Stimulated activated naive CD4-positive, alpha-beta T cell (primary cell): ENCODE data around the gene HUS1.
A peak's percentile ranks its signal among the peaks of the same experiment; 100 is the strongest.
"Not testable (repeated sequence)": the region's sequence is repeated elsewhere in the genome, so short reads cannot be mapped to it uniquely, and the experiment has no call there.

Experiments used
- DNase-seq, 6 experiments: peaks; one replicate each; lab custom pipeline; 2025; lab: John Stamatoyannopoulos, UW

Gene HUS1

DNA sequence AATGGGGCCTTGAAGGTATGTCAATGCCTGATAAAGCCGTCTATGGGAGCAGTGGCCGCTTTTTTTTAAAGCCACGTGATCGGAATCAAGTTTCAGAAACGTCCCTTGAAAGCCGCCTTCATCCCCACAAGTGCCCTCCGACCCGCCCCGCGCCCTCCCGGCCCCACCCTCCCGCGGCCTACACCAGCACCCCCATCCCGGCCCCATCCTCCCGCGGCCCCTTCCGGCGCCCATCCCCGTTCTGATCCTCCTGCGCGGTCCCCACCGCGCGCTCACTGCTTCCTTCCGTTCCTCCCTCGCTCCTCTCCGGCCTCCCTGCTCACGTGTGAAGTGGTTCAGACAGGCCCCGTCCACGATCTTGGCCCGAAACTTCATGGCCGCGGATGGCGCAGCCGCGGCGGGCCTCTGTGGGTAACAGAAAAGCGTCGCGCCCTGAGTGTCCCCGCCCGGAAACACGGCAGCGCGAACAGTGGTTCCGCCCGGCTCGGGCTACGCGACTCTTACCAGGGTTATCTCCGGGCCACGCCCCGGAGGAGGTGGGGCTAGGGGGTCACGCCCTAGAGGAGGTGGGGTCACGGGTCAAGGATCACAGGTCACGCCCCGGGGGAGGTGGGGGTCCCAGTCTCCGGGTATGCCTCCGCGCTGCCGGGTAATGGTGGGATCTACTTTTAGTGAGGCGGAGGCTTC is at the start of gene HUS1:
Gene HUS1, minus strand, starts transcription at position 471 of the 687 bp plus-strand sequence. Its CDS starts 96 bp downstream, at position 375.
- DNase-seq = peak; percentile 84 to 90 (median 90)

DNA sequence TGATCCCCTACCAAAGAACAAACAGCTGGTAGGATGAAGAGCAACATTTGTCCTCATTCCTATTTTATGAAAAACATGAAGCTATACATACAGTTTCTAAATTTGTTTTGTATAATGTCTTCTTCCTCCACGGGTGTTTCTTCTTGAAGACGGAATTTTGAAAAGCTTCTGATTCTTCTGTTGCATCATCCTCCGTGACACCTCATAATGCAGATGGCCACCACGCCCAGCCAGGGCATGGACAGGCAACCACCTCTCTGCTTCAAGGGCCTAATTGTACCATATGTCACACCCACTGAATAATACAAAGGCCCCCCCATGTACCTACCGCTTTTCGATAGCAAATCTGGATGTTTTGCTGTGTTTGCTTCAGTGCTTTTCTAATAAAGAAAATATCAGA is 49.5 kb upstream of the HUS1 start, which contains the start of gene SUN3:
Gene SUN3, minus strand, starts transcription at position 170 of the 400 bp plus-strand sequence. Its CDS starts 169 bp downstream, at position 1.
- DNase-seq = no peak

DNA sequence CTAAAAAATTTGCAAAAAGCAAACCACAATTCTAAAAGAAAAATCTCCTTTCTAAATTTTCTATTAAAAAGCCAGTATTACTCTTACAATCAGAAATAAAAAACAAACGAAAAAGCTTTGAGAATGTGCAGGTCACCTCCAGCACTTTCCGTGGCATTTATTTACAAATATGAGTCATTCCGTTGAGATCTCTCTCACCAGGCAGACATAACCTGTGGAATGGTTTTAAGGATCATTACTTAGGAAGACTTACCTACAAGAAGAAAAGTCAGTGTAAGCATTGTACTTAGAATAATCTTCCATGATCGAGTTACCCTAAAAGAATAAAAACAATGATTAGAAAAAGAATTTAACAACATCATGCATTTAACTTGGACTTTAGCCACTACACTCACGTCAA is 46.2 kb upstream of the HUS1 start:
- no peak for DNase-seq

DNA sequence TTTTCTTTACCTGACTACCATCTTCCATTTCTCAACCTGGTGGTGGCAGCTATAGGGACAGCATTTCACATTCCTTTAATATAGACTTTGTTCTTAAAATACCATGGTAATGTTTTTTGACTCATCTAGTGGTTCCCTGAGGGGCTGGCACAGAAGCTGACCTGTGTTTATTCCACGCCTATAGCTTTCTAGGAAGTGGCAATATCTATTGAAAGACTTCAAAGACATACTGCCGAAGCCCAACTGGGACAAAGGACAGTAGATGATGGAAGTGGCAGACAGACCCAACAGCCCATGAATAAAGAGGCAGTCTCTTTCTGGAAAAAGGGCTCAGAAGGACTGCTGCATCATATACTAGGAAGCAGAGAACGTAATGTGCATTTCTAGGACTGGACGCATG is 38.3 kb upstream of the HUS1 start:
- DNase-seq = no peak

DNA sequence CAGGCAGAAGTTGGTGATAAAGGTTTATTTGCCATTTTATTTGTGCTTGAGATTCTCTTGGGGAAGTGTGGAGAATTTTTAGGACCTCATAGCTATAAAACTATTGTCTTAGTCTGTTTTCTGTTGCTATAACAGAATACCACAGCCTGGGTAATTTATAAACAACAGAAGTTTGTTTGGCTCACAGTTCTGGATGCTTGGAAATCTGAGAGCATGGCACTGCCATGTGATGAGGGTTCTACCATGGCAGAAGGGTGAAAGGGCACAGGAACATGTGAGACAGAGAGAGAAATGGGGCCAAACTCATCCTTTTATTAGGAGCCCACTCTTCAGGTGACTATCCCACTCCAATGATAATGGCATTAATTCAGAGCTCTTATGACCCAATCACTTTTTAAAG is 37.2 kb upstream of the HUS1 start:
- no peak for DNase-seq

DNA sequence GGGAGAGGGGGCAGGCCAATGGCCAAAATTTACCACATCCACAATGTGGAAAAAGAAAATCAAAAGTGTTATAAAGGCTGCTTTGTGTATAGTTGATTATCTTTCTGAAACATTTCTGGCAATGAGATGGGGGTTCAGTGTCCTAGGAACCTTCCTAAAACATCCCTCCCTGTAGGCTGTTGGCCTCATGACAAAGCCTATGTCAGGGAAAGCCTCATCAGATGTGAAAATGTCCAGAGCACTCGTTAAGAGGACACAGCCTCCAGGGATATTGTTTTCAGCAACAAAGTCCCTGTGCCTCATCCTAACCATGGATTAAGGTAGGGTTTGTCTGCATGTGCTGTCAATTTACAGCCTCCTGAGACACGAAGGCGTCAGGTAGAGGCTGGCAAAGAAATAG is 32.5 kb upstream of the HUS1 start:
- DNase-seq = no peak

DNA sequence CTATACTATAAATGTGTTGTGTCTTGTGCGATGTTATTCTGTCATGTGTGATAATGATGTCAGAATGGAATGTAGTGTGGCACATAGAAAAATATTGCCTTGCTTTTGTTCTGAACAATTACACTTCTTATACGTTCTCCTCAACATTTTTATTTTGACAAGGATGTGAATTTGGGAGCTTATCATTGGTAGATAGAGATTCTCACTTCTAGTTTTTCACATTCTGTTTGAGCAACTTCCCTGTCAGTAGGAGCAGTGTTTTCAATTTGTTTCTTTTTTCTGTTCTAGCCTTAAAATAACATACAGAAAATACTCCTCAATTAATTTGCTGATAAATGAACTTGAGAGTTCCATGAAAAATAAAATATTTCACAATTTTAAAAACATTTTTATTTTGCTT is 31.9 kb upstream of the HUS1 start:
- DNase-seq = no peak

DNA sequence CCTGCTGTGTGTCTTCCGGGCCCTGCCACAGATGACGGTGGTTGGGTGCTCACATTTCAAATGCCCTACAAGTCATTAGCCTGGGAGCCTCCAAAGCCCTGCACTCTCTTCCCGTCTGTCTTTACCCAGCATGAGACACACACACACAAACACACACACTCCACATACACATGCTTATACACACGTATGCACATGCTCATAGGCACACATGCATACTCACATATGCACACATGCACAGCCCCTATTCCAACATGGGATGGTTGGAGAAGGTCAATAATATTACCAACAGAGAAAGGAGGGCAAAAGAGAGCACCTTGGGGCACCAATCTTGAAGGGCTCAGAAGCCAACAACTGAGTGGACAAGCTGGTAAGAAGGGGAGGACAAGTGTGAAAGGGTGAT is 30.5 kb upstream of the HUS1 start:
- DNase-seq = no peak

DNA sequence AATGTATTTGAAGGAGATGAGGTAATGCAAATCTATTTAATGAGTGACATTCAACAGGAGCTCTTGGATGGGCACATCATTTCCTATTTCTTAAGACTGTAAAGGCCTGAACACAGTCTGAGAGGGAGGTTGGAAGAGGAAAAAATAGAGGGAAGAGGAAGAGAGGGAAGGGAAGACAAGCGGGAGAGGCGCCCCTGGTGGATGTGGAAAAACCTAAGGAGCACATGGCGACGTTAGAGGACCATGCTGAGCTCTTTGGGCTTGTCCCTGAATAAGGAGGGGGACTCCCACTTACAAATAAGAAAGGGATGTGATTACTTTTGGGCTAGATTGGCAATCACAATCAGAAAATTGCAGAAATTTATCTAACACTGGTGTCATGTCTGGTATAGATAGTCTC is 29.8 kb upstream of the HUS1 start:
- DNase-seq = no peak

DNA sequence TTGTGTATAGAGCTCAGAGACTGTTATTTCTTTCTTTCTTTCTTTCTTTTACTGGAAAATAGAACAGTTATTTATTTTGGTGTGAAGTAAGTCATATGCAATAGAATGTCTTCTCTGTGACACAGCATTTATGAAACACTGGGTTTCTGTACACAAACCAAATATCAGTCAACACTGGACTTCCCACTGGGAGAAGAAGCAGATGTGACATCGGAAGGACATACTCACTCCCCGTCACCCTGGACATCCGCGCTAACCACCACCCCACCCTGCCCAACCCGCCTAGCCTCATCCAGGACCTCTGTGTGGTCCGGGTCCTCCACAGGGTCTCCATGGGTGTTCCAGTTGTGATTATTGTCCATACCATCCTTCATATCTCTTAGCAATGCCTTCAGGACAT is 27.5 kb upstream of the HUS1 start:
- no peak for DNase-seq

DNA sequence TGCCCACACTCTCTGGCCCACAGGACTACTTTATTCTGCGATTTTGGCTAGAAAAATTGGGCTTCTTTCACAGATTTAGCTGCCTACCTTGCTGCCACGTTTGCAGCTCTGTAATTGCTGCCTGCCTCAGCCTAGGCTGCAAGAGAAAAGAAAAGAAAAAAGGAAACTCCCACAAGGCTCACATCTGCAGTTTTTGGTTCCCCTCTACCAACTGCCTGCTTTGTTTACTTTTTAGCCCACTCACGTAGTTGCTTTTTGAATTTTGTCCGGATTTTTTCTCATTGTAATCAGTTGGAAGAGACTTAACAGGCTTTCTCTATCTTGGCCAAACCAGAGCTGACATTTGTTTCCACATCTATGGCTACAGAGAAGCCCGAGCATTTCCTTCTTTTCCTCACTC is 25.2 kb upstream of the HUS1 start:
- no peak for DNase-seq

DNA sequence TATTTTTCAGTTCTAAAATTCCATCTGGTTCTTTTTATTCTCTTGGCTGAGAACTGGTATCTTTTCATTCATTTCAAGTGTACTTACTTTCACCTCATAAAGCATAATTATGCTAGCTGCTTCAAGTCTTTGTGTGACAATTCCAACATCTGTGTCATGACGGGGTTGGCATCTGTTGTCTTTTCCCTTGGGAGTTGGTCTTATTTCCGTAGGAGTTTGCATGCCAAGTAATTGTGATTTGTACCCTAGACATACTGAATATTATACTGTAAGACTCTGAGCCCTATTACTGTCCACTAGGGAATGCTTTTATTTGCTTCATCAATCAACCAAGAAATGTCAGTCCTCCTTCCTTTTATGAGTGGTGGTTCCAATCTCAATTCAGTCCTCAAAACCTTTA is 24.6 kb upstream of the HUS1 start:
- DNase-seq = no peak

DNA sequence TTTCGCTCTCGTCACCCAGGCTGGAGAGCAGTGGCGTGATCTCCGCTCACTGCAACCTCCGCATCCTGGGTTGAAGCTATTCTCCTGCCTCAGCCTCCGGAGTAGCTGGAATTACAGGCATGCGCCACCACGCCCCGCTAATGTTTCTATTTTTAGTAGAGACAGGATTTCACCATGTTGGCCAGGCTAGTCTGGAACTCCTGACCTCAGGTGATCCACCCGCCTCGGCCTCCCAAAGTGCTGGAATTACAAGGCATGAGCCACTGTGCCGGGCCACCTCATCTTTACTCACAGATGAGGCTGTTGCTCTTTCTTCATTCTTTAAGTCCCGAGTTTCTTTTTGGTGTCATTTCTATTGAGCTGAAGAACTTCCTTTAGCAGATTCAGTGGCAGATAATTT is 20.7 kb upstream of the HUS1 start:
- not testable (repeated sequence) for DNase-seq

DNA sequence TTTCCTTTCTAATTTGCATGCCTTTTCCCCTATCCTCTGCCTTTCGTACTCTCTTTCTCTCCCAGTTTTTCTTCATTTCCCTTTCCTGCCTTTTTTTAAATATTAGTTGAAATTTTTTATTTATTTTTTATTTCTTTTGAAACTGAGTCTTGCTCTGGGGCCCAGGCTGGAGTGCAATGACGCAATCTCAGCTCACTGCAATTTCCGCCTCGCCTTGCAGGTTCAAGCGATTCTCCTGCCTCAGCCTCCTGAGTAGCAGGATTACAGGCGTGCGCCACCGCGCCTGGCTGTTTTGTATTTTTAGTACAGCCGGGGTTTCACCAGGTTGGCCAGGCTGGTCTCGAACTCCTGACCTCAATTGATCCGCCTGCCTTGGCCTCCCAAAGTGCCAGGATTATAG is 20.0 kb upstream of the HUS1 start:
- no peak for DNase-seq

DNA sequence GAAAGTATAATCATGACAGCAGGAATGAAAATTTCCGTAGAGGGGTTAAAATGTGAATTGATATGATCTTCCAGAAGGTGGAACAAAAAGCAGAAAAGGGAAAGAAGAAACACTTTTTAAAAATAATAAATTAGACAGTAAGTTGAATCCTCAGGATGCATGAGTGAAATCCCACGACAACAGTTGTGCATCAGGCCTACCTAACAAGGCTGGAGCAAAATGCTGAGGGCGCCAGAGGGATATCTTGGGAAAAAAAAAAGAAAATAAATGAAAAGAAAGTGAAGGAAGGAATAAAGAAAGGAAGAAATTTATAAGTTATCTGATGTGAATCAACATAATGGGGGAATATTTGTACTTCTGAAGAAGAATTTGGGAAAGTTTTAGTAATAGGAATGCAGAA is 13.0 kb upstream of the HUS1 start:
- no peak for DNase-seq

DNA sequence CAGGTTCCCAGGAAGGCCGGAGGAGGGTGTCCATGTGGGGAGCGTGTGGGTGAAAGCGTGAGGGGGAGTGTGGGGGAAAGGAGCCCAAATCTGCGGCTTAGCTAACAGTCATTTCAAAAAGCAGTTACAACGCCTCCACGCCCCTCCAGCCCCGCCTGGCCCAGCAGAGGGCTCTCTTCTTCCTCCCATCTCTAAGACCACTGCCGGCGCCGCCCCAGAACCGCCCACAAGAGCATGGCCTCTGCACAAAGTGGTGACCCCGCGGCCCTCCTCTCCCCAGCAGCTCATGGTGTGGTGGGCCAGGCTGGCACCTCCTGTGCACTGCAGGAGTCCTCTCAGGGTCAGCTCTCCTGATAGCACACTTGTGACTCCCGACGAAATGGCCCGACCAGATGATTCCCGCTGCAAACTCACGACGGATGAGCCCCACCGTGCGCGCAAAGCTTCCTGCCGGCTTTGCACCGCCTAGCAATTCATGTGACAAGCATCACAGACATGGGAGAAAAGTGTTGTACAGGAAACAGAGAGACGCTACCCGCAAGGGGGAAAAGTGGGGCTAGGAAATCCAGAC is 12.4 kb upstream of the HUS1 start:
- peak; percentile 64 to 94 (median 79) for DNase-seq

DNA sequence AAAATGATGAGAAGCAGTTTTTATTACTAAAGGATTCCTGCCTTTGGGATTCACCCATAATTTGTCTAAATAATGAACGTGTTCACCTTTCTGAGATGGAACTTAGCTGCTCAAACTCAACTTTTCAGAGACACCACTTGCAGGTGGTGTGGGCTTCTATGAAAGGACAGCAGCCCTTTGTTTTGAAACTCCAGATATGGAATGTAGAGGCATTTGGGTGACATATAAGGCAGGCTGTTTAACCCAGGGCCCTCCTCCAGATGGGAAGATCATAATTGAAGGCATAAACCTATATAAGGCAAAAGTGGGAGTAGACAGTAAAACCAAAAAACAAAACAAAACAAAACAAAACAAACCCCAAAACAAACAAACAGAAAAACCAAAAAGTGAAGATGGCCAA is 11.9 kb upstream of the HUS1 start:
- no peak for DNase-seq

DNA sequence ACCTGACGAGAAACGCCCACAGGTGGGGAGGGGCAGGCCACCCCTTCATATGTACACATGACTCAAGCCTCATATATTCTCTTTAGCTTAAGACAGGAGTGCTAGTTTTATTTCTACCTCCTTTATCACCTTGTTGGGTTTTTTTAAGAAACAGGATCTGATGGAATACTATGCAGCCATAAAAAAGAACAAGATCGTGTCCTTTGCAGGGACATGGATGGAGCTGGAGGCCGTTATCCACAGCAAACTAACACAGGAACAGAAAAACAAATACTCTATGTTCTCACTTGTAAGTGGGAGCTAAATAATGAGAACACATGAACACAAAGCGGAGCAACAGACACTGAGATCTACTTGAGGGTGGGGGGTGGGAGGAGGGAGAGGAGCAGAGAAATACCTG is 11.2 kb upstream of the HUS1 start:
- no peak for DNase-seq

DNA sequence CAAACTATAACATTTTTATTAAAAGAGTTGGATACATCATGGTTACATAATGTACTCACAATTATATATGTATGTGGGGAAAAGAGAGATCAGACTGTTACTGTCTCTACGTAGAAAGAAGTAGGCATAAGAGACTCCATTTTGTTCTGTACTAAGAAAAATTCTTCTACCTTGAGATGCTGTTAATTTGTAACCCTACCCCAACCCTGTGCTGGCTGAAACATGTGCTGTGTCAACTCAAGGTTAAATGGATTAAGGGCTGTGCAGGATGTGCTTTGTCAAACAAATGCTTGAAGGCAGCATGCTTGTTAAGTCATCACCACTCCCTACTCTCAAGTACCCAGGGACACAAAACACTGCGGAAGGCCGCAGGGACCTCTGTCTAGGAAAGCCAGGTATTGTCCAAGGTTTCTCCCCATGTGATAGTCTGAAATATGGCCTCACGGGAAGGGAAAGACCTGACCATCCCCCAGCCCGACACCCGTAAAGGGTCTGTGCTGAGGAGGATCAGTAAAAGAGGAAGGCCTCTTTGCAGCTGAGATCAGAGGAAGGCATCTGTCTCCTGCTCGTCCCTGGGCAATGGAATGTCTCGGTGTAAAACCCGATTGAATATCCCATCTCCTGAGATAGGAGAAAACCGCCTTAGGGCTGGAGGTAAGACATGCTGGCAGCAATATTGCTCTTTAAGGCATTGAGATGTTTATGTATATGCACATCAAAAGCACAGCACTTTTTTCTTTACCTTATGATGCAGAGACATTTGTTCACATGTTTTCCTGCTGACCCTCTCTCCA is 10.4 kb upstream of the HUS1 start:
- not testable (repeated sequence) for DNase-seq

DNA sequence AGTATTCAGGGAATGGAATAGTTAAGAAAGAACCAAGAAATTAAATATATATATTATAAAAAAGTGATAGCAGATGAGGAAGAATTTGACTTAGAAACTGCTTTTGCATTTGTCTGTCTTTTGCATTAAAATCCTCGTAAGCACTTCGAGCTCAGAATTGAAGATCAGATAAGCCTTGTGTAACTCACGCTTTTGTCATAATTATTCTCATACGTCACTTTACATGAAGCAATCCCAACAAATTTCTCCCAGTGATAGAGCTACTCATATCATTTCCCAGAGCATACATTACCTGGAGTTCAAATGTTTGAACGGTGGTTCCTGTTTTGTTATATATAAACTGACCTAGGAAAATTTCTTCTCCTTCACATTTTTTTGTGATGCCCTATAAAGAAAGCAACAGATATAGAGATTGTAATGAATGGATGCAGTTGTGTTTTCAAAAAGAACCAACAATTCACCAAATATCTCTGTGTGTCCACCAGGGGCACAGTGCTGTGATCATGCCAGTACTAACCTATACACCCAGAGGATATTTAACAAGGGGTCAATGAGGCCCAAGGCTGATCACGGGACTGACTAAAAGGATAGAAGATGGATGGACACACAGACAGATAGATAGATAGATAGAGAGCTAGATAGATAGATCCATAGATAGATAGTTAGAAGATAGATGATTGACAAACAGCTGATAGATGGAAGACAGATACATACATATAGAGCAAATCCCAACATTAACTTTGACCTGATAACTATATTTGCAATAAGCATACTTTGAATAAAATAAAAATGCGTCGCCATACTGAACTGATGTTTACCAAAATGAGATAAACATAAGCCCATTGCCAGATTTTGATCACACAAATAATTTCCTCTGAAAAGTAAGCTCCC is 9.3 kb upstream of the HUS1 start:
- no peak for DNase-seq

DNA sequence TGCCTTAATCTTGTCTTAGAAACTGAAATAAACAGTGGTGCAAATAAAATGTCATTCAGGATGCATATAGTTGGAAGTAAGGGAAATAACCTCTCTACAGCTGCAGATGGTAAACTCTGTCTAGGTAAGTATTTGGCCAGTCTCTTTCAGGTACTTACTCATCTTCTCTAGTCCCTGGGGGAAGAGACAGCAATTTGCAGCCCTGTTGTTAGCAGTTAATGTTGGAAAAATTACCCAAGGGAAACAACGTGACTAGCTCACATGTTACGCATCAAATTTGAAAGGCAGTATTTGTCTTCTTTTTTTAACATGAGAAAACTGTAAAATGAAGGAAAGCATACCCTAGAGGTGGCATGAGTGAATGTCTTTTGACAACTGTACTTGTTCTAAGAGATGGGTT is 3.2 kb upstream of the HUS1 start:
- no peak for DNase-seq

DNA sequence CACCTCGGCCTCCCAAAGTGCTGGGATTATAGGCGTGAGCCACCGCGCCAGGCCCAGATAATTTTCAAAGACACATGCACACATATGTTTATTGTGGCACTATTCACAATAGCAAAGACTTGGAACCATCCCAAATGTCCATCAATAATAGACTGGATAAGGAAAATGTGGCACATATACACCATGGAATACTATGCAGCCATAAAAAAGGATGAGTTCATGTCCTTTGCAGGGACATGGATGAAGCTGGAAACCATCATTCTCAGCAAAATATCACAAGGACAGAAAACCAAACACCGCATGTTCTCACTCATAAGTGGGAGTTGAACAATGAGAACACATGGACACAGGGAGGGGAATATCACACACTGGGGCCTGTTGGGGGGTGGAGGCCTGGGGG is 1.2 kb upstream of the HUS1 start:
- not testable (repeated sequence) for DNase-seq
